Dendritic cell treated with granulocyte-macrophage colony-stimulating factor and Interleukin-4, amounts not matched to agents 40 ng/mL and 50 ng/mL, for 4 days (primary cell): Measurements from ENCODE around the gene CMSS1.

ENCODE experiments used
- H3K27ac Mint-ChIP-seq: one replicate; pipeline ENCODE4 v1.8.0; 2022; ENCODE audit warnings: mild to moderate bottlenecking, mixed read lengths
- H3K27me3 Mint-ChIP-seq: one replicate; pipeline ENCODE4 v1.8.0; 2022; ENCODE audit warnings: mild to moderate bottlenecking, mixed read lengths
- H3K36me3 Mint-ChIP-seq: one replicate; pipeline ENCODE4 v1.8.0; 2022; ENCODE audit warnings: low read depth, mixed read lengths
- H3K4me1 Mint-ChIP-seq: one replicate; pipeline ENCODE4 v1.8.0; 2022; ENCODE audit warnings: low read depth, mixed read lengths
- H3K4me3 Mint-ChIP-seq: one replicate; pipeline ENCODE4 v1.8.0; 2022; ENCODE audit warnings: mild to moderate bottlenecking, moderate library complexity, mixed read lengths
- H3K9me3 Mint-ChIP-seq: one replicate; pipeline ENCODE4 v1.8.0; 2022; ENCODE audit warnings: mixed read lengths
- intact Hi-C: fragments of 100-400 bp; cut with micrococcal nuclease; formaldehyde crosslinking; loops from one replicate; pipeline ENCODE4 v1.15.0; 2022

The CMSS1 gene

DNA sequence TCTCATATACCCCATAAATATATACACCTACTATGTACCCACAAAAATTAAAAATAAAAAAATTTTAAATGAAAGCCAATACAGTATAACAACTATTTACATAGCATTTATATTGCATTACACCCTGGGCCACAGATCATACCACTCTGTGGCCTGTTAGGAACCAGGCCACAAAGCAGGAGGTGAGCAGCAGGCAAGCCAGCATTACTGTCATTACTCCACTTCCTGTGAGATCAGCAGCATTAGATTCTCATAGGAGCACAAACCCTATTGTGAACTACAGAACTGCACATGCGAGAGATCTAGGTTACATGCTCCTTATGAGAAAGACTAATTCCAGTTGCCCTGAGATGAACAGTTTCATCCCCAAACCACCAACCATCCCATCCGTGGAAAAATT lies 279.2 kb downstream of the CMSS1 start:
- H3K36me3 Mint-ChIP-seq, result no peaks in the 10 kb centered on the region
- H3K9me3 Mint-ChIP-seq, result no peaks in the 10 kb centered on the region
- intact Hi-C loops, result no loop called here
- H3K4me1 Mint-ChIP-seq, result no peaks in the 10 kb centered on the region
- no peak overlapping the region for H3K27ac Mint-ChIP-seq
- no peak overlapping the region for H3K4me3 Mint-ChIP-seq
- H3K27me3 Mint-ChIP-seq, result no peaks in the 10 kb centered on the region

GRCh38 chr3:100097919-100098783 lies 280.5 kb downstream of the CMSS1 start:
- H3K9me3 Mint-ChIP-seq, result no peaks in the 10 kb centered on the region
- intact Hi-C loops, result no loop called here
- H3K4me1 Mint-ChIP-seq, result no peaks in the 10 kb centered on the region
- H3K27me3 Mint-ChIP-seq, result no peaks in the 10 kb centered on the region
- no peak overlapping the region for H3K4me3 Mint-ChIP-seq
- no peaks in the 10 kb centered on the region for H3K36me3 Mint-ChIP-seq
- no peak overlapping the region for H3K27ac Mint-ChIP-seq

DNA sequence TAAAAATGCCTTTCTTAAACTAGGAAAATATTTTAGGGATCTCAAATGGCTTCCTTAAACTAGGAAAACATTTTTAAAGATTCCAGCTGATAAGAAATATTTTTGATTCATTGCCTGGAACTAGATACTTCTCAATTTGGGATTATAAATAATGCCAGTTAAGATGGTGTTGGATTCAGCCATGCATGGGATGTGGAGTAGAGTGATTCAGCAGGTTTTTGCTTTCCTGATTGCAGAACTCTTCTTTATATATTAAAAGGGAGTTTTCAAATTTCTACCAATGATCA lies 281.1 kb downstream of the CMSS1 start:
- H3K4me1 Mint-ChIP-seq, result no peaks in the 10 kb centered on the region
- no peak overlapping the region for H3K27ac Mint-ChIP-seq
- H3K4me3 Mint-ChIP-seq, result no peak overlapping the region
- intact Hi-C loops, result no loop called here
- no peaks in the 10 kb centered on the region for H3K27me3 Mint-ChIP-seq
- H3K9me3 Mint-ChIP-seq, result no peaks in the 10 kb centered on the region
- no peaks in the 10 kb centered on the region for H3K36me3 Mint-ChIP-seq

GRCh38 chr3:100099621-100100020 lies 282.0 kb downstream of the CMSS1 start:
- no peaks in the 10 kb centered on the region for H3K27me3 Mint-ChIP-seq
- no peaks in the 10 kb centered on the region for H3K9me3 Mint-ChIP-seq
- no peaks in the 10 kb centered on the region for H3K4me1 Mint-ChIP-seq
- intact Hi-C loops, result no loop called here
- no peaks in the 10 kb centered on the region for H3K36me3 Mint-ChIP-seq
- no peak overlapping the region for H3K27ac Mint-ChIP-seq
- no peak overlapping the region for H3K4me3 Mint-ChIP-seq

DNA sequence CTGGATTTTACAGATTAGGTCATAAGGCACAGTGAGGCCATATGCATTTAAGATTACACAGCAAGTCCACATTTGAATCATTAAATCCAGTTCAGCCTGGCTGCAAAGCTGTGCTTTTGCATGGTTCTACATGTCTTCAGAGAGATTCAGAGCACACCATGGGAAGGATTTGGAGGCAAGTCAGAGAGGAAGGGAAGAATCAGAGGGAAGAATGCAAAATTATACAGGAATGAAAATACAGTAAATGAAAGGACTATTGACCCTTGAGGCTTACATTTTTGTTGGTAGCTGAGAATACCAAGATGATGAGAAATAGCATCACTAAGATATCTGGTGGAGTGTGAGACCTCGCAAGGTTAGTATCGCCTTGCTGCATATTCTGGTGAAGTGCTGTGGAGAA lies 282.8 kb downstream of the CMSS1 start:
- Mint-ChIP-seq H3K4me1 (peaks cover 3% of the 10 kb centered on the region), H3K36me3 (no peaks in the 10 kb centered on the region)

DNA sequence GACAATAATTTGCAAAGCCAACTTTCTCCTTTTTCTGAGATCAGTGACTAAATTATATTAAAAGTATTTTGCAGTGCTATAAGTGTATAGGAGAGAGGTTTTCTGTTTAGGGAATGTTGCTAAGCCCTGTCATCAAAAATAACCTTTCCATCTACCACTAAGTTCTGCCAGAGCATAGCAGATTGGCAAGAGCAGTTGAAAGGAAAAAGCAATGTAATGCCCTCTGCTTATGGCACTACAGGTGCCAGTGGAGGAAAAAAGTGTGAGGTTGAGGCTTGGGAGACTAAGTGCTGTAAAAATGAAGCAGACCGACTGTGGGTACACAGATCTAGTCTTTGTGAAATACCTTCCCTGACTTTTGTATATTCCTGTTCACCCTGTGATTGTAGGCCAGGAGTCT lies 285.1 kb downstream of the CMSS1 start:
- Mint-ChIP-seq H3K4me1 (peaks cover 7% of the 10 kb centered on the region), H3K4me3 (no peak overlapping the region), H3K9me3 (no peaks in the 10 kb centered on the region), H3K27me3 (no peaks in the 10 kb centered on the region), H3K36me3 (no peaks in the 10 kb centered on the region), H3K27ac (no peak overlapping the region)
- intact Hi-C loops, result no loop called here

More for the DNA sequence above, 282.8 kb downstream of the CMSS1 start:
- Mint-ChIP-seq H3K9me3 (no peaks in the 10 kb centered on the region), H3K27me3 (no peaks in the 10 kb centered on the region), H3K4me3 (no peak overlapping the region), H3K27ac (no peak overlapping the region)
- intact Hi-C loops, result no loop called here

DNA sequence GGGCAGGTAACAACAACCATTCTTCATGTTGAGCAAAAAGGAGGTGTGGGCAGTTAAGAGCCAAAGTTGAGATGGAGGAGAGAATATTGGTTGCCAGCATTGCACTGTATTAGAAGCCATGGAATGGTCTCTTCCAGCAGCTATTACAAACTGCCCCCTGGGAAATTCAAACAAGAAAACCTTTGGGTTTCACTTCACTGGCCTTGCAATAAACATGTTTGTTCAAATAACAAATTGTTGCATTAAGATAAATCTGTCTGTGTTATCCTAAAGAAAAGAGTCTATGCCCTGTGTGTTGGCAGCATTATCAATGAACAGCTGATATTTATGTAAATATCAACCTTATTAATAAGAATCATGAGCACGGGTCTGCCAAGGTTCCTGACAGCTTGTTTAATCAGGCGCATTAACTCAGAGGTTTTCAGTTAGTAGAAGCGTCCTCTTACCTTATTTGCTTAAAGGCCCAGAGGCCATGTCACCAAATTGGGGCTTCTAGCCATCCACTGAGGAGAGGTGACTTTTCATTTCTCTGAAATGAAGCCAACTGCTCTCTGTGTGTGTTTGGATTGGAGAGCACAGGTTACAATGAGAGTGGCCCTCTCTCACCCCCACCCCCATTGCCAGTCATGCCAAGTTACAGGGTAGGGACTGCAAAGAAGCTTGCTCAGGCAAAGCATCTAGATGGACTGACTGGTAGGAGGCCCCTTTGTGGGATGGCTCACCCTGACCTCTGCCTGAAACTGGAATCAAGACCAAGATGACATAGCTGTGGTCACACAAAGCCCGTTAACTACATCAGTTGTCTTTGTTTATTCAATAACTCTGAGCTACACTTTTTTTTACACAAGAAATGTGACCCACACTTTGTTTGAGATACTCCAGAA lies 286.1 kb downstream of the CMSS1 start:
- Mint-ChIP-seq H3K9me3 (no peaks in the 10 kb centered on the region), H3K27me3 (no peaks in the 10 kb centered on the region), H3K27ac (no peak overlapping the region), H3K36me3 (no peaks in the 10 kb centered on the region), H3K4me3 (no peak overlapping the region), H3K4me1 (peaks cover 7% of the 10 kb centered on the region)
- intact Hi-C loops, result no loop called here

DNA sequence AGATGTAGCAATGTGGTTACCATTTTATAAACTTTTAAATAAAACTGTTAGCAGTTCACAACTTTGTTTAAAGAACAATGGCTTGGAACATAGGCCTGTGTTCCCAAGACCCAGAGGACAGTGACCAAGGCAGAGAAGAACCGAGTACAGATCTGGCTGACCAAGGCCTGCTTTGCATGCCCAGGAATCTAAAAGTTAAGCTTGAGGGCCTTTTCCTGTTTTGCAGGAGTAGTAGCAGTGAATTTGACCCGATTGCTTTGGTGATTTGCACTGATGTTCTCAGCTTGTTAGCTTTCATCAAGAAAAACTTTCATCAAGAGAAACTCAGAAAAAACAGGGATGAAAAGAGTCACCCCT lies 286.8 kb downstream of the CMSS1 start:
- H3K4me3 Mint-ChIP-seq, result no peak overlapping the region
- no peaks in the 10 kb centered on the region for H3K27me3 Mint-ChIP-seq
- no peak overlapping the region for H3K27ac Mint-ChIP-seq
- H3K4me1 Mint-ChIP-seq, result peaks cover 7% of the 10 kb centered on the region
- H3K9me3 Mint-ChIP-seq, result no peaks in the 10 kb centered on the region
- intact Hi-C loops, result no loop called here
- H3K36me3 Mint-ChIP-seq, result no peaks in the 10 kb centered on the region

DNA sequence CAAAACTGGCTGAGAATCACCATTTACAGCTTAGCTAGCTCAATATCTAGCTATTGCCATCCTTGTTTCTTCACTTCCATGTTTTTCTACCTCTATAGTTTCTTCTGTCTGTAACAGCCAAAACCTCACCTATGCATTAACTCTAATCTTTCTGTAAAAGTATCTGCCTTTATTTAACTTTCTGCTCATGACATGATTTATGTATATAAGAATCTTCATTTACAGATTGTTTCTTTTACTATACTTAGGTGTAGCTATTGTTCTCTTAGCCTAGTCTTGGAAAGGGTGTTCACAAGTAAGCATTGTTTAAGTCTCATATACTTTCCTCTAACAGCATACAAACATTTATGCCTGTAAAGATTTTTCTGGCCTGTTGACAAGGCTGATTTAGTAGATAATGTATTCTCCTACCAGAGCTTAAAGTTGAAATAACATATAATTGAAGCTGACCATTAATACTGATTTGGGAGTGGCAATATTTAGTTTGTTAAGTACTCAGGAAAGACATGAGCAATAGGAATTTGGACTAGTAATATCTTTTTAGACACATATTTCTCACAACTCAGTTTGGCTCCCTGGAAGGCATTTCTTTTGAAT lies 287.3 kb downstream of the CMSS1 start:
- Mint-ChIP-seq H3K27ac (no peak overlapping the region), H3K27me3 (no peaks in the 10 kb centered on the region), H3K4me3 (no peak overlapping the region), H3K36me3 (no peaks in the 10 kb centered on the region), H3K4me1 (peaks cover 7% of the 10 kb centered on the region), H3K9me3 (no peaks in the 10 kb centered on the region)
- intact Hi-C loops, result no loop called here

DNA sequence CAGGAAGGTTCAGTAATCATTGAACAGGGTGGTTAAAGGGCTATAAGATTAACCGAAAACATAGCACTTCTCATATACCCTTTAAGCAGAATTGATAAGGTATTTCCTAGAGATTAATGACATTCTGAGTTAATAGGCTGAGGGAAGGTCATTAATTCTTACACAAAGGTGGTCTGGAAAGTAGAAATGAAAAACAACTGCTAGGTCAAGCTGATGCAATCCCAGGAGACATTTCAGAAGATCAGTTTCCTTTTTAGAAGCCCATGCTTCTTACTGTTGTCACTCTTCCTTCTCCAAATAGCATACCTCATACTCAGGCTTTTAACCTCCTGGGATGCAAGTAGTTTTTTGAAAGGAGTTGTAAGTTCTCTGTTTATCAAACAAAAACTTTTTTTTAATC lies 287.8 kb downstream of the CMSS1 start:
- Mint-ChIP-seq H3K9me3 (no peaks in the 10 kb centered on the region), H3K36me3 (no peaks in the 10 kb centered on the region), H3K27me3 (no peaks in the 10 kb centered on the region), H3K4me3 (no peak overlapping the region), H3K27ac (no peak overlapping the region), H3K4me1 (peaks cover 7% of the 10 kb centered on the region)
- intact Hi-C loops, result no loop called here

GRCh38 chr3:100106094-100106493 lies 288.4 kb downstream of the CMSS1 start:
- intact Hi-C loops, result no loop called here
- no peaks in the 10 kb centered on the region for H3K9me3 Mint-ChIP-seq
- H3K27me3 Mint-ChIP-seq, result no peaks in the 10 kb centered on the region
- H3K4me3 Mint-ChIP-seq, result no peak overlapping the region
- H3K36me3 Mint-ChIP-seq, result no peaks in the 10 kb centered on the region
- H3K4me1 Mint-ChIP-seq, result peaks cover 7% of the 10 kb centered on the region
- no peak overlapping the region for H3K27ac Mint-ChIP-seq

DNA sequence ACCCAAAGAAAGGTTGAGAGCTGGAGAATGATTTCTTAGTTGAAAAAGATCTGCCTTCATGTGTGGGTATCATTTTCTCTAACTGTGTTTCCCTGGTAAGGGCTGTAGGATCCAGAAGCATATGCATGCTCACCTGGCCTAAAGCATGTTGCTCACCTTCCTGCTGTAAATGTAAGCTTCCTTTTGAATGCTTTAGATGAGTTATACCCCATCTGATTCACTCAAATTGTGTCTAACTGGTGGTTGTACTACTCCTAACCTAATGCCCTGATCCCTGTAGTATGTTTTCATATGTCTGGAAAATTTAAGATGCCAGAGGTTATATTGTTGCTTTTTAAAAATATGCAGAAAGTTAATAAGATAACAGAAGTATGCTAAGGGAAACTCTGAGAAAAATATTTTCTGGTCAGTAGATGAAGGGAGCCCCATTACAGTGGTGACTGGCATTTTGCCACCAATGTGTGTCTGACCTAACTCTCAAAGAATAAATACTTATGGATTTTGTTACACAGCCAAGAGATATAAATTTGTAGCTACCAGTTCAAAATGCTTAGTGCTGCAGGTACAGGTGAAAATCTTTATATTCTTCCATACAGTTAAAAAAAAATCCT lies 289.0 kb downstream of the CMSS1 start:
- intact Hi-C loops, result no loop called here
- H3K27ac Mint-ChIP-seq, result no peak overlapping the region
- H3K9me3 Mint-ChIP-seq, result no peaks in the 10 kb centered on the region
- no peaks in the 10 kb centered on the region for H3K36me3 Mint-ChIP-seq
- H3K4me3 Mint-ChIP-seq, result no peak overlapping the region
- no peaks in the 10 kb centered on the region for H3K27me3 Mint-ChIP-seq
- peaks cover 7% of the 10 kb centered on the region for H3K4me1 Mint-ChIP-seq

DNA sequence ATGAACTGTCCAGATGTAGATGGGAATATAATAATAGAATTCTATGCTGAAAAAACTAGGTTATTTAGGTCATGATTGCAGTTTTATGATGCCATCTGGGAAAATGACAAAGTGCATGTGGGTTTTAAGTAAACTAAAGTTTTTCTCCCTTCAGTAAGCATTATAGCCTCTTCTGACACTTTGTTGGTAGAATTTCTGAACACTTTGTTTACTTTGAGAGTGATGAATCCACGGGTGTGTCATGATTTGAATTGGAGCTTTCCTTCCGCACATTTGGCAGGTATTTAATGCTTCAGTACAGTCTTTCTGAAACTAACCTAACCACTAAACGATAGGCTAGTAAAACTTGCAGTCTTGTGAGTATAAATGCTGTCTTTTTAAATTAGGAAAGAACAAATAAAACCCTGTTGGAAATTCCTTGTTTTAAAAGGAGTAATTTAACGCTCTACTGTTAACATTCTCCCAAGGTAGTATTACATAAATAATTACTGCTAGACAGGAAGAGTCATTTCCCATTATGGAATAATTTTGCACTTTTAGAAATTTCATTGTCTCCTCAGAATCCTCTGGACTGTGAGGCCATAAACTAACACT lies 289.7 kb downstream of the CMSS1 start:
- intact Hi-C loops, result no loop called here
- Mint-ChIP-seq H3K27ac (no peak overlapping the region), H3K4me1 (peaks cover 7% of the 10 kb centered on the region), H3K9me3 (no peaks in the 10 kb centered on the region), H3K4me3 (no peak overlapping the region), H3K27me3 (no peaks in the 10 kb centered on the region), H3K36me3 (no peaks in the 10 kb centered on the region)
